ENCODE data around the gene CHKA.

GRCh38 chr11:68142441-68143309, 21.5 kb upstream of the CHKA start:
- TF ChIP-seq POLR2A (IDR thresholded peaks at IDR 0.05; ENCODE audit: low read length) (no peak), GATA1 (IDR thresholded peaks at IDR 0.05; ENCODE audit: low read depth, low read length) (no peak)
